Measurements from ENCODE around the gene PSORS1C1. TPM values are rescaled to one million over a fixed set of nuclear protein-coding genes. Genes with fewer than 3 reads are reported as not detected.
A peak's percentile ranks its signal among the peaks of the same experiment; 100 is the strongest.

The PSORS1C1 gene
- total and polyA plus RNA-seq, 9 donors = 0.45 to 7.8 (median 2.3) TPM

- no peaks in the 10 kb centered on the region for H3K27me3 ChIP-seq
- peaks cover 3% of the 10 kb centered on the region for H3K4me1 ChIP-seq (ENCODE audit: insufficient read depth)
- TF ChIP-seq EP300 (IDR thresholded peaks at IDR 0.05) = no peak
- TF ChIP-seq, protein P1, sequence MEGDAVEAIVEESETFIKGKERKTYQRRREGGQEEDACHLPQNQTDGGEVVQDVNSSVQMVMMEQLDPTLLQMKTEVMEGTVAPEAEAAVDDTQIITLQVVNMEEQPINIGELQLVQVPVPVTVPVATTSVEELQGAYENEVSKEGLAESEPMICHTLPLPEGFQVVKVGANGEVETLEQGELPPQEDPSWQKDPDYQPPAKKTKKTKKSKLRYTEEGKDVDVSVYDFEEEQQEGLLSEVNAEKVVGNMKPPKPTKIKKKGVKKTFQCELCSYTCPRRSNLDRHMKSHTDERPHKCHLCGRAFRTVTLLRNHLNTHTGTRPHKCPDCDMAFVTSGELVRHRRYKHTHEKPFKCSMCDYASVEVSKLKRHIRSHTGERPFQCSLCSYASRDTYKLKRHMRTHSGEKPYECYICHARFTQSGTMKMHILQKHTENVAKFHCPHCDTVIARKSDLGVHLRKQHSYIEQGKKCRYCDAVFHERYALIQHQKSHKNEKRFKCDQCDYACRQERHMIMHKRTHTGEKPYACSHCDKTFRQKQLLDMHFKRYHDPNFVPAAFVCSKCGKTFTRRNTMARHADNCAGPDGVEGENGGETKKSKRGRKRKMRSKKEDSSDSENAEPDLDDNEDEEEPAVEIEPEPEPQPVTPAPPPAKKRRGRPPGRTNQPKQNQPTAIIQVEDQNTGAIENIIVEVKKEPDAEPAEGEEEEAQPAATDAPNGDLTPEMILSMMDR (IDR thresholded peaks at IDR 0.05) = peak; percentile 68 to 79 (median 71)
- H3K36me3 ChIP-seq = no peaks in the 10 kb centered on the region
- 14 to 19% (median 15%) methylated on average over 22 of the region's 22 CpGs for WGBS, 3 donors
- H3K9me3 ChIP-seq = no peaks in the 10 kb centered on the region
- no peak overlapping the region for H3K27ac ChIP-seq
- H3K4me3 ChIP-seq = no peak overlapping the region
- intact Hi-C loops (cut with DNase I) = loop anchor here (5.0 to 10.0 kb wide), 5 partner anchors 162 to 535 kb away; partner anchors contain the start of genes DHX16 (in 1 of the 4), FLOT1 (in 1 of the 4) and IER3 (in 1 of the 4)
- peak; percentile 52 to 75 (median 67) for DNase-seq
Measured at GRCh38 chr6:31079656-31080261, 34.8 kb upstream of the PSORS1C1 start.

DNA sequence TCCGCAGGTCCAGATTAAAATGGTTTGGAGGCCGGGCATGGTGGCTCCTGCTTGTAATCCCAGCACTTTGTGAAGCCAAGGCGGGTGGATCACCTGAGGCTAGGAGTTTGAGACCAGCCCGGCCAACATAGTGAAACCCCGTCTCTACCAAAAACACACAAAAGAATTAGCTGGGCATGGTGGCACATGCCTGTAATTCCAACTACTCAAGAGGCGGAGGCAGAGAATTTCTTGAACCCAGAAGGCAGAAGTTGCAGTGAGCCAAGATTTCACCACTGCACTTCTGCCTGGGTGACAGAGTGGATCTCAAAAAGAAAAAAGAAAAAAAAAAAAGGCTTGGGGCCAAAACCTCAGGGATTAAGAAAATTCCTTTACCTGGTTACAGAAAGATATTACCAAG lies 32.7 kb upstream of the PSORS1C1 start:
- no peak for DNase-seq
- Histone ChIP-seq H3K4me1 (ENCODE audit: insufficient read depth) (peaks cover 3% of the 10 kb centered on the region), H3K27ac (no peak overlapping the region), H3K4me3 (no peak overlapping the region), H3K36me3 (no peaks in the 10 kb centered on the region), H3K9me3 (no peaks in the 10 kb centered on the region), H3K27me3 (no peaks in the 10 kb centered on the region)
- 87 to 94% (median 88%) methylated on average over 6 of the region's 6 CpGs for WGBS, 3 donors
- no peak for TF ChIP-seq POLR2A (IDR thresholded peaks at IDR 0.05)
- TF ChIP-seq, protein P1 (IDR thresholded peaks at IDR 0.05) = no peak
- no peak for TF ChIP-seq EP300 (IDR thresholded peaks at IDR 0.05)
- intact Hi-C loops (cut with DNase I) = loop anchor here in 3 of 4 donors (5.0 to 10.0 kb wide), 2 partner anchors 165 to 537 kb away; no protein-coding TSS in a partner anchor

DNA sequence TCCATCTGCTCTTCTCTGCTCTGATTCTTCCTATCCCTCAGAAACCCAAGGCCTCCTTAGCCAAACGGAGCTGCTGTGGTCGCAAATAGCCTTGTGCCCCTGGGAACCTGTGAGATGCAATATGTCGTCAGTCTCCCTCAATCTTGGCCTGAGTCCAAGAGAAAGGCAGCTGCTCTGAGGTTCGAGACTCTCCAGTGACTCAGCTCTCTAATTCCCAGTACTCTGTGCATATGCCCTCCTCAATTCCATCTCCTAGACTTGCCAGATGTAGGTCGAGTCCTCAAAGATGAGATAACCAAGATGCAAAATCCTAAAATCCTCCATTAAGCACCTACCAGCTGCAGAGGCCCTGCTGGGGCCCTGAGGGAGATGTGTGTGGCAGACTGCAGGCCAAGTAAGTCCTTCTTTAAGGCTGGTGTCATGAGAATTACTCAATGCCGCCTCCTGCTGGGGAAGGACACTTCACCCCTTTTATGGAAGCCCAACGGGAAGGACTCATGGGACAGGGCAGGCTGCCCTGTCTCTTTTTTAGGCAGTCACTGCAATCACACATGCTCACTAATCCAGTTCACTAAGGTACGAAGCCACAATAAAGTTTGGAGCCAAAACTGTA lies 30.8 kb upstream of the PSORS1C1 start:
- Histone ChIP-seq H3K4me3 (no peak overlapping the region), H3K27ac (no peak overlapping the region), H3K36me3 (no peaks in the 10 kb centered on the region), H3K9me3 (no peaks in the 10 kb centered on the region), H3K27me3 (no peaks in the 10 kb centered on the region), H3K4me1 (ENCODE audit: insufficient read depth) (peaks cover 3% of the 10 kb centered on the region)
- WGBS, 3 donors = 41 to 42% (median 41%) methylated on average over 8 of the region's 8 CpGs
- intact Hi-C loops (cut with DNase I) = loop anchor here in 3 of 4 donors (5.0 to 10.0 kb wide), 2 partner anchors 167 to 539 kb away; no protein-coding TSS in a partner anchor
- peak in 1 of 5 donors; percentile 29 for DNase-seq
- TF ChIP-seq, protein P1 (IDR thresholded peaks at IDR 0.05) = no peak
- TF ChIP-seq EP300 (IDR thresholded peaks at IDR 0.05) (no peak), POLR2A (IDR thresholded peaks at IDR 0.05) (no peak)

GRCh38 chr6:31086788-31087440 lies 27.7 kb upstream of the PSORS1C1 start:
- no peak for DNase-seq
- no peak overlapping the region for H3K27ac ChIP-seq
- TF ChIP-seq POLR2A (IDR thresholded peaks at IDR 0.05) = no peak
- no peak for TF ChIP-seq EP300 (IDR thresholded peaks at IDR 0.05)
- TF ChIP-seq, protein P1 (IDR thresholded peaks at IDR 0.05) = no peak
- no peak overlapping the region for H3K4me3 ChIP-seq
- H3K9me3 ChIP-seq = no peaks in the 10 kb centered on the region
- no peaks in the 10 kb centered on the region for H3K4me1 ChIP-seq (ENCODE audit: insufficient read depth)
- no peaks in the 10 kb centered on the region for H3K27me3 ChIP-seq
- intact Hi-C loops (cut with DNase I) = loop anchor here in 2 of 4 donors (10.0 kb wide), 1 partner anchor 542 kb away; no protein-coding TSS in a partner anchor
- 29 to 42% (median 34%) methylated on average over 7 of the region's 7 CpGs for WGBS, 3 donors
- no peaks in the 10 kb centered on the region for H3K36me3 ChIP-seq

Data from ovary (tissue), 9 donors.